NT2/D1 (cell line): ENCODE measurements around the gene UTP14C.
"Not testable (repeated sequence)": the region's sequence is repeated elsewhere in the genome, so short reads cannot be mapped to it uniquely, and the experiment has no call there.

Experiments used
- DNase-seq: peaks from one replicate; pipeline ENCODE4 v3.0.0-alpha.2; 2011; ENCODE audit warnings: low read depth, low spot score
- H3K27me3 ChIP-seq: 2 replicates; pipeline ENCODE4 v1.6.0; 2011; ENCODE audit warnings: mild to moderate bottlenecking; ENCODE audit not compliant: insufficient read length, insufficient read depth
- H3K36me3 ChIP-seq: 2 replicates; pipeline ENCODE4 v1.6.1; 2011; ENCODE audit warnings: mild to moderate bottlenecking, low read length, mixed read lengths; ENCODE audit not compliant: insufficient read depth, insufficient read length
- H3K4me1 ChIP-seq: 2 replicates; pipeline ENCODE4 v1.5.1; 2011; ENCODE audit not compliant: insufficient read depth, insufficient read length
- H3K4me3 ChIP-seq: 2 replicates; pipeline ENCODE4 v1.5.1; 2011; ENCODE audit warnings: low read depth; ENCODE audit not compliant: insufficient read length
- H3K9ac ChIP-seq: 2 replicates; pipeline ENCODE4 v1.6.0; 2011; ENCODE audit warnings: low read depth; ENCODE audit not compliant: insufficient read length
- H3K9me3 ChIP-seq: 2 replicates; pipeline ENCODE4 v1.5.1; 2011; ENCODE audit warnings: mild to moderate bottlenecking, low read length; ENCODE audit not compliant: insufficient read depth
- SUZ12 ChIP-seq: IDR thresholded peaks from 2 replicates; pipeline ENCODE4 v1.6.1; 2011; ENCODE audit not compliant: insufficient read length, insufficient read depth; ENCODE audit errors: extremely low read depth
- YY1 ChIP-seq: IDR thresholded peaks from 2 replicates; pipeline ENCODE4 v1.6.1; 2011; ENCODE audit not compliant: insufficient read length, insufficient read depth
- ZNF274 ChIP-seq: IDR thresholded peaks from 2 replicates; pipeline ENCODE4 v1.6.1; 2011; ENCODE audit warnings: mild to moderate bottlenecking, low read depth, low read length

The UTP14C gene

GRCh38 chr13:52024481-52024880, at the start of gene UTP14C:
UTP14C (plus strand) TSS chr13:52024691; CDS start chr13:52028805, 4,114 bp downstream.
- no peaks in the 10 kb centered on the region for H3K27me3 ChIP-seq
- TF ChIP-seq SUZ12 (no peak), YY1 (no peak), ZNF274 (no peak)
- no peaks in the 10 kb centered on the region for H3K4me1 ChIP-seq
- H3K4me3 ChIP-seq = no peak within 1 kb of the TSS
- H3K9me3 ChIP-seq = no peaks in the 10 kb centered on the region
- peaks cover 23% of the 10 kb centered on the region for H3K36me3 ChIP-seq
- DNase-seq = no peak
- no peak within 1 kb of the TSS for H3K9ac ChIP-seq

DNA sequence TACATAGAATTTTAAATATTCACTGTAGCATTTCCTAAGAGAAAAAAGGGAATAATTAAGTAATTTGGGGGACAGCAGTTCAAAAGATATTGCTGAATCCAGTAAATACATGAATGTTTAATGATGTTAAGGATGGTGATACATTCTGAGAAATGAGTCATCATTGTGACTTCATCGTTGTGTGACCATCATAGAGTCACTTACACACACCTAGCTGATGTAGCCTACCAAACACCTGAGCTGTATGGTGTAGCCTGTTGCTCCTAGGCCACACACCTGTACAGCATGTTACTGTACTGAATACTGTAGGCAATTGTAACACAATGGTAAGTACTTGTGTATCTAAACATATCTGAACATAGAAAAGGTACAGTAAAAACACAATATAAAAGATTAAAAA, 48.1 kb upstream of the UTP14C start:
- H3K9me3 ChIP-seq = no peaks in the 10 kb centered on the region
- H3K9ac ChIP-seq = no peak overlapping the region
- TF ChIP-seq SUZ12 (no peak), ZNF274 (no peak), YY1 (no peak)

DNA sequence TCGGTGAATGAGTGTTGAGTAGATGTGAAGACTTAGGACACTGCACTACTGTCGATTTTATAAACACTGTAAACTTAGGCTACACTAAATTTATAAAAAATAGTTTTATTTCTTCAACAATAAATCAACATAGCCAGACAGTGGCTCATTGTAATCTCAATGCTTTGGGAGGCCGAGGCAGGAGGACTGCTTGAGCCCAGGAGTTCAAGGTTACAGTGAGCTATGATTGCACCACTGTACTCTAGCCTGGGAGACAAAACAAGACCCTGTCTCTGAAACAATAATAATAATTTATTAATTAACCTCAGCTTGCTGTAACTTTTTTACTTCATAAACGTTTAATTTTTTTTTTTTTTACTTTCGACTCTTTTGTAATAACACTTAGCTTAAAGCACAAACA, 47.6 kb upstream of the UTP14C start:
- no peak for TF ChIP-seq ZNF274
- no peaks in the 10 kb centered on the region for H3K4me1 ChIP-seq

More for the DNA sequence above, 48.1 kb upstream of the UTP14C start:
- Histone ChIP-seq H3K4me3 (no peak overlapping the region), H3K27me3 (no peaks in the 10 kb centered on the region), H3K36me3 (no peaks in the 10 kb centered on the region), H3K4me1 (no peaks in the 10 kb centered on the region)
- no peak for DNase-seq

DNA sequence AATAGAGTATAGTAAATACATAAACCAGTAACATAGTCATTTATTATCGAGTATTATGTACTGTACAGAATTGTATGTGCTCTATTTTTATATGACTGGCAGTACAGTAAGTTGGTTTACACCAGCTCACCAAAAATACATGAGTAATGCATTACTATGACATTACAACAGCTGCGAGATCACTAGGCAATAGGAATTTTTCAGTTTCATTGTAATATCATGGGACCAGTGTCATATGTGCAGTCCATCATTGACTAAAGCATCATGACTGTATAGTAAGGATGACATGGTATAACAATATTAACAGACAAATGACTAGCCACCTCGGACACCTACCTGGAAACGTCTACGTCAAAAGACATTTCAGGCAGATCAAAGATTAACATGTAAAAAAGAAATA, 46.9 kb upstream of the UTP14C start:
- no peaks in the 10 kb centered on the region for H3K4me1 ChIP-seq
- H3K9me3 ChIP-seq = no peaks in the 10 kb centered on the region
- no peaks in the 10 kb centered on the region for H3K27me3 ChIP-seq
- no peak for DNase-seq
- no peak overlapping the region for H3K9ac ChIP-seq
- H3K4me3 ChIP-seq = no peak overlapping the region
- TF ChIP-seq ZNF274 (no peak), SUZ12 (no peak), YY1 (no peak)
- no peaks in the 10 kb centered on the region for H3K36me3 ChIP-seq

More for the DNA sequence above, 47.6 kb upstream of the UTP14C start:
- no peak overlapping the region for H3K9ac ChIP-seq
- no peak overlapping the region for H3K4me3 ChIP-seq
- no peaks in the 10 kb centered on the region for H3K27me3 ChIP-seq
- H3K36me3 ChIP-seq = no peaks in the 10 kb centered on the region
- DNase-seq = no peak
- H3K9me3 ChIP-seq = no peaks in the 10 kb centered on the region

DNA sequence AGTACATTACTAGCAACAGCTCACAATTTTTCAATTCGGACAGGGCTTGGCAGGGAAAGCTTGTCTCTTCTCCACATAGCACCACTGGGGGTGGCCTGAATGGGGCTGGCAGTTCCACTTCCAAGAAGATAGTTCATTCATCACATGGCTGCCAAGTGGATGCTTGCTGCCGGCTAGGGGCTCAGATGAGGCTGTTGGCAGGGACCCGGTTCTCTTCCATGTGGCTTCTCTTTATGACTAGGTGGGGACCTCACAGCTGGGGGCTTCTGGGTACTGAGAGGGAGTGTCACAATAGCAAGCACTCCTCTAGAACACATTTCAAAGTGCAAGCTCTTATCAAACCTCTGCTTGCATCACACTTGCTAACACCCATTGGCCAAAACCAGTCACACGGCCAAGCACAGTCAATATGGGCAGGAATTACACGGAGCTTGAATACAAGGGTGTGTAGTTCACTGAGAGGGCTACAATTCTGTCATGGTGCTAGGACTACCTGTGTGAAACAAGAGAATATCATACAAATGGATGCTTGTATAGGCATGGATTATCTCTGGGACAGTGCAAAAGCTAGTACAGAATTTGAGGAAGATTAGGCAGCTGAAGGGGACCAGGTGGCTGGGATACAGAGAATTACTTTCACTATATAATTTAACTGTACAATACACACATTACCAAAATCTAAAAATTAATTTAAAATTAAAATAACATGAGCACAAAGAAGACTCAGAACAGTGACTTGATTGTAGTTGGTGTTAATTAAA, 45.5 kb upstream of the UTP14C start:
- Histone ChIP-seq H3K9ac (no peak overlapping the region), H3K36me3 (no peaks in the 10 kb centered on the region), H3K27me3 (no peaks in the 10 kb centered on the region), H3K9me3 (no peaks in the 10 kb centered on the region), H3K4me3 (no peak overlapping the region), H3K4me1 (no peaks in the 10 kb centered on the region)
- no peak for TF ChIP-seq ZNF274
- no peak for TF ChIP-seq SUZ12
- DNase-seq = no peak

GRCh38 chr13:51980908-51981307, 43.6 kb upstream of the UTP14C start:
- H3K9ac ChIP-seq = no peak overlapping the region
- no peaks in the 10 kb centered on the region for H3K36me3 ChIP-seq
- no peaks in the 10 kb centered on the region for H3K9me3 ChIP-seq
- no peak for TF ChIP-seq YY1
- TF ChIP-seq SUZ12 = no peak
- no peak for TF ChIP-seq ZNF274
- H3K4me1 ChIP-seq = no peaks in the 10 kb centered on the region
- H3K27me3 ChIP-seq = no peaks in the 10 kb centered on the region
- DNase-seq = no peak
- no peak overlapping the region for H3K4me3 ChIP-seq

DNA sequence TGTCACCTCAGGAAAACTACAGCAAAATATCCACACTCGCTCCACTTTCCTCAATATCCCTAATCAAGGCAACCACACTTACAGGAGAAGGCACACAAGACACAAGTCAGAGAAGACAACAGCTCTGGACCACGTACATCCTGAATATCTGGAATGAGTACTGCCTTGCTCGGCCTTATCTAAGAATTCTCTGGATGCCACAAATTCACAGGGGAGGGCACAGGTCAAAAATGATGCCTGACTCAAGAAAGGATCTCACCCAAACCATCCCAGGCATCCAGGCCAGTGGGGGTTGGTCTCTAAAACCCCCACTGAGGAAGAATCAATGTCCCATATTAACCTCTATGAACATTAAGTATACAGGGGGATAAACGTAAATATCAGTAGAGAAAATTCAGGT, 43.1 kb upstream of the UTP14C start:
- no peak for TF ChIP-seq ZNF274
- no peak for TF ChIP-seq YY1
- TF ChIP-seq SUZ12 = no peak
- no peak for DNase-seq
- H3K9ac ChIP-seq = no peak overlapping the region
- H3K36me3 ChIP-seq = no peaks in the 10 kb centered on the region
- no peaks in the 10 kb centered on the region for H3K27me3 ChIP-seq
- no peak overlapping the region for H3K4me3 ChIP-seq
- no peaks in the 10 kb centered on the region for H3K9me3 ChIP-seq
- H3K4me1 ChIP-seq = no peaks in the 10 kb centered on the region

DNA sequence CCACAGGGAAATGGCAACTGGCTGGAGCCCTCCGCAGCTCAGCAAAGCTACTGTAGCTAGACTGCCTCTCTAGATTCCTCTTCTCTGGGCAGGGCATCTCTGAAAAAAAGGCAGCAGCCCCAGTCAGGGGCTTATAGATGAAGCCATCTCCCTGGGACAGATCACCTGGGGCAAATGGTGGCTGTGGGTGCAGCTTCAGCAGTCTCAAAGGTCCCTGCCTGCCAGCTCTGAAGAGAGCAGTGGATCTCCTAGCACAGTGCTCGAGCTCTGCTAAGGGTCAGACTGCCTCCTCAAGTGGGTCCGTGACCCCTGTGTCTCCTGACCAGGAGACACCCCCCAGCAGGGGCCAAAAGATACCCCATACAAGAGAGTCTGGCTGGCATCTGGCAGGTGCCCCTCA, 41.2 kb upstream of the UTP14C start:
- not testable (repeated sequence) for H3K9me3 ChIP-seq, H3K9ac ChIP-seq, H3K4me1 ChIP-seq, DNase-seq, H3K4me3 ChIP-seq, H3K27me3 ChIP-seq, H3K36me3 ChIP-seq

- H3K4me1 ChIP-seq, H3K4me3 ChIP-seq, H3K9me3 ChIP-seq, H3K36me3 ChIP-seq, H3K27me3 ChIP-seq, H3K9ac ChIP-seq, DNase-seq: not testable (repeated sequence)
Observed at GRCh38 chr13:51984904-51985303, 39.6 kb upstream of the UTP14C start.
